ENCODE results near the gene KLC1.

The KLC1 gene

GRCh38 chr14:103745424-103745823 is 116.4 kb downstream of the KLC1 start:
- Histone ChIP-seq H3K4me1 (no peaks in the 10 kb centered on the region), H3K27me3 (ENCODE audit: control insufficient read depth, insufficient read depth, low read length) (no peaks in the 10 kb centered on the region), H3K4me2 (ENCODE audit: low read length) (no peak overlapping the region), H3K9me3 (ENCODE audit: control insufficient read depth, low read length) (no peaks in the 10 kb centered on the region), H3K36me3 (ENCODE audit: control insufficient read depth, insufficient read depth, low read length) (no peaks in the 10 kb centered on the region), H3K4me3 (ENCODE audit: low read depth, low read length) (no peak overlapping the region), H3K27ac (no peak overlapping the region), H3K9ac (no peak overlapping the region), H3K79me2 (peaks cover 6% of the 10 kb centered on the region), H2AFZ (no peak overlapping the region)
- TF ChIP-seq CTCF (IDR thresholded peaks at IDR 0.05) = no peak

GRCh38 chr14:103746701-103747100 is 117.7 kb downstream of the KLC1 start:
- H2AFZ ChIP-seq = no peak overlapping the region
- H3K9me3 ChIP-seq (ENCODE audit: control insufficient read depth, low read length) = no peaks in the 10 kb centered on the region
- no peaks in the 10 kb centered on the region for H3K4me1 ChIP-seq
- H3K4me2 ChIP-seq (ENCODE audit: low read length) = no peak overlapping the region
- H3K27ac ChIP-seq = no peak overlapping the region
- no peaks in the 10 kb centered on the region for H3K27me3 ChIP-seq (ENCODE audit: control insufficient read depth, insufficient read depth, low read length)
- H3K4me3 ChIP-seq (ENCODE audit: low read depth, low read length) = no peak overlapping the region
- peaks cover 5% of the 10 kb centered on the region for H3K79me2 ChIP-seq
- TF ChIP-seq CTCF (IDR thresholded peaks at IDR 0.05) = no peak
- H3K9ac ChIP-seq = no peak overlapping the region
- H3K36me3 ChIP-seq (ENCODE audit: control insufficient read depth, insufficient read depth, low read length) = no peaks in the 10 kb centered on the region

- H3K9me3 ChIP-seq (ENCODE audit: control insufficient read depth, low read length) = no peaks in the 10 kb centered on the region
- H3K79me2 ChIP-seq = peaks cover 5% of the 10 kb centered on the region
- no peak for TF ChIP-seq CTCF (IDR thresholded peaks at IDR 0.05)
- H3K27ac ChIP-seq = no peak overlapping the region
- no peak overlapping the region for H3K9ac ChIP-seq
- H3K27me3 ChIP-seq (ENCODE audit: control insufficient read depth, insufficient read depth, low read length) = no peaks in the 10 kb centered on the region
- H3K4me3 ChIP-seq (ENCODE audit: low read depth, low read length) = no peak overlapping the region
- H3K4me2 ChIP-seq (ENCODE audit: low read length) = no peak overlapping the region
- no peak overlapping the region for H2AFZ ChIP-seq
- no peaks in the 10 kb centered on the region for H3K36me3 ChIP-seq (ENCODE audit: control insufficient read depth, insufficient read depth, low read length)
- no peaks in the 10 kb centered on the region for H3K4me1 ChIP-seq
Measured at GRCh38 chr14:103748534-103748857, 119.5 kb downstream of the KLC1 start.

- Histone ChIP-seq H3K36me3 (ENCODE audit: control insufficient read depth, insufficient read depth, low read length) (no peaks in the 10 kb centered on the region), H3K27ac (no peak overlapping the region), H3K4me3 (ENCODE audit: low read depth, low read length) (no peak overlapping the region), H3K27me3 (ENCODE audit: control insufficient read depth, insufficient read depth, low read length) (no peaks in the 10 kb centered on the region), H3K4me2 (ENCODE audit: low read length) (no peak overlapping the region), H3K79me2 (peaks cover 5% of the 10 kb centered on the region), H2AFZ (no peak overlapping the region), H3K4me1 (no peaks in the 10 kb centered on the region), H3K9me3 (ENCODE audit: control insufficient read depth, low read length) (no peaks in the 10 kb centered on the region), H3K9ac (no peak overlapping the region)
- no peak for TF ChIP-seq CTCF (IDR thresholded peaks at IDR 0.05)
Measured at GRCh38 chr14:103749452-103749851, 120.4 kb downstream of the KLC1 start.

- TF ChIP-seq CTCF (IDR thresholded peaks at IDR 0.05) = no peak
- no peaks in the 10 kb centered on the region for H3K4me1 ChIP-seq
- H3K9ac ChIP-seq = no peak overlapping the region
- H3K36me3 ChIP-seq (ENCODE audit: control insufficient read depth, insufficient read depth, low read length) = no peaks in the 10 kb centered on the region
- H3K4me3 ChIP-seq (ENCODE audit: low read depth, low read length) = no peak overlapping the region
- no peak overlapping the region for H3K27ac ChIP-seq
- H3K4me2 ChIP-seq (ENCODE audit: low read length) = no peak overlapping the region
- no peaks in the 10 kb centered on the region for H3K9me3 ChIP-seq (ENCODE audit: control insufficient read depth, low read length)
- no peaks in the 10 kb centered on the region for H3K27me3 ChIP-seq (ENCODE audit: control insufficient read depth, insufficient read depth, low read length)
- H3K79me2 ChIP-seq = peaks cover 5% of the 10 kb centered on the region
- no peak overlapping the region for H2AFZ ChIP-seq
Measured at GRCh38 chr14:103749860-103750259, 120.8 kb downstream of the KLC1 start.
